Measurements from ENCODE around the gene USP28.
A peak's percentile ranks its signal among the peaks of the same experiment; 100 is the strongest.

DNA sequence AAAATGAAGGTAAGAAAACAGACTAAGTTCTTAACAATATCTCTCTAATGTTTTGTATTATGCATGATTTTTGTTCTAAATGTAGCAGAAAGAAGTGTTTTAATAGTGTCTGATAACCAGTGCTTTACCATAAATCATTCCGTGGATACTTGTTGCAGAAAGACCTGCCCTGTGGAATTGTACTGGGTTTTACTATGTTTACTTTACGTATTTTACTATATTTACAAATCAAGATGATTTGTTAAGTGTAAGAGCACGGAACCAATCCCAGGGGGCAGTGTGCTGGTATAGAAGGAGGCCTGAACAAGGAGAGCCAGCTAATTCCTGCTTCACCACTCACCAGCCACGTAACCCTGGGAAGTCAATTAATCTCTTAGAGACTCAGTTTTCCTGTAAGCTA, 30.7 kb upstream of the USP28 start:
- TF ChIP-seq EZH2 (IDR thresholded peaks at IDR 0.05) = no peak
- TF ChIP-seq, protein P1, sequence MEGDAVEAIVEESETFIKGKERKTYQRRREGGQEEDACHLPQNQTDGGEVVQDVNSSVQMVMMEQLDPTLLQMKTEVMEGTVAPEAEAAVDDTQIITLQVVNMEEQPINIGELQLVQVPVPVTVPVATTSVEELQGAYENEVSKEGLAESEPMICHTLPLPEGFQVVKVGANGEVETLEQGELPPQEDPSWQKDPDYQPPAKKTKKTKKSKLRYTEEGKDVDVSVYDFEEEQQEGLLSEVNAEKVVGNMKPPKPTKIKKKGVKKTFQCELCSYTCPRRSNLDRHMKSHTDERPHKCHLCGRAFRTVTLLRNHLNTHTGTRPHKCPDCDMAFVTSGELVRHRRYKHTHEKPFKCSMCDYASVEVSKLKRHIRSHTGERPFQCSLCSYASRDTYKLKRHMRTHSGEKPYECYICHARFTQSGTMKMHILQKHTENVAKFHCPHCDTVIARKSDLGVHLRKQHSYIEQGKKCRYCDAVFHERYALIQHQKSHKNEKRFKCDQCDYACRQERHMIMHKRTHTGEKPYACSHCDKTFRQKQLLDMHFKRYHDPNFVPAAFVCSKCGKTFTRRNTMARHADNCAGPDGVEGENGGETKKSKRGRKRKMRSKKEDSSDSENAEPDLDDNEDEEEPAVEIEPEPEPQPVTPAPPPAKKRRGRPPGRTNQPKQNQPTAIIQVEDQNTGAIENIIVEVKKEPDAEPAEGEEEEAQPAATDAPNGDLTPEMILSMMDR (IDR thresholded peaks at IDR 0.05) = peak; percentile 67
- no peak for TF ChIP-seq EZH2phosphoT487 (IDR thresholded peaks at IDR 0.05)
